ENCODE measurements around the gene KIF26B.

DNA sequence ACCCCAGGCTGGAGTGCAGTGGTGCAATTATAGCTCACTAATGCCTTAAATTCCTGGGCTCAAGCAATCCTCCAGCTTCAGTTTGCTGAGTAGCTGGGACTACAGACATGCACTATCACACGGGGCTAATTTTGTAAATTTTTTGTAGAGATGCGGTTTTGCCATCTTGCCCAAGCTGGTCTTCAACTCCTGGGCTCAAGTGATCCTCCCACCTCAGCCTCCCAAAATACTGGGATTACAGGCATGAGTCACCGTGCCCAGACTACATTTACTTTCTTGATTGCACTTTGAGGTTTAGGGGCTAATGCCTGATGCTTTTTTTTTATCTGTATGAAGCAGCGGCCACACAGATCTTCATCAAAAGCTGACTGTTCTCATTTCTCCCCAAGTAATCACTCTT, 124.6 kb downstream of the KIF26B start:
- TF ChIP-seq, protein P1, sequence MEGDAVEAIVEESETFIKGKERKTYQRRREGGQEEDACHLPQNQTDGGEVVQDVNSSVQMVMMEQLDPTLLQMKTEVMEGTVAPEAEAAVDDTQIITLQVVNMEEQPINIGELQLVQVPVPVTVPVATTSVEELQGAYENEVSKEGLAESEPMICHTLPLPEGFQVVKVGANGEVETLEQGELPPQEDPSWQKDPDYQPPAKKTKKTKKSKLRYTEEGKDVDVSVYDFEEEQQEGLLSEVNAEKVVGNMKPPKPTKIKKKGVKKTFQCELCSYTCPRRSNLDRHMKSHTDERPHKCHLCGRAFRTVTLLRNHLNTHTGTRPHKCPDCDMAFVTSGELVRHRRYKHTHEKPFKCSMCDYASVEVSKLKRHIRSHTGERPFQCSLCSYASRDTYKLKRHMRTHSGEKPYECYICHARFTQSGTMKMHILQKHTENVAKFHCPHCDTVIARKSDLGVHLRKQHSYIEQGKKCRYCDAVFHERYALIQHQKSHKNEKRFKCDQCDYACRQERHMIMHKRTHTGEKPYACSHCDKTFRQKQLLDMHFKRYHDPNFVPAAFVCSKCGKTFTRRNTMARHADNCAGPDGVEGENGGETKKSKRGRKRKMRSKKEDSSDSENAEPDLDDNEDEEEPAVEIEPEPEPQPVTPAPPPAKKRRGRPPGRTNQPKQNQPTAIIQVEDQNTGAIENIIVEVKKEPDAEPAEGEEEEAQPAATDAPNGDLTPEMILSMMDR (optimal IDR thresholded peaks at IDR 0.05 in 1 of 3, IDR thresholded peaks at IDR 0.05 in 1 of 3, conservative IDR thresholded peaks at IDR 0.05 in 1 of 3; ENCODE audit: extremely low read depth in 1 of 3, insufficient read depth in 2 of 3, low read length in 3 of 3): no peak
- no peak for TF ChIP-seq EZH2 (IDR thresholded peaks at IDR 0.05; ENCODE audit: low read length)
